ENCODE measurements around the gene TERT.
"Not testable (repeated sequence)": the region's sequence is repeated elsewhere in the genome, so short reads cannot be mapped to it uniquely, and the experiment has no call there.

TERT gene

GRCh38 chr5:1293416-1294205 is 1.3 kb downstream of the TERT start:
- no peak for DNase-seq

DNA sequence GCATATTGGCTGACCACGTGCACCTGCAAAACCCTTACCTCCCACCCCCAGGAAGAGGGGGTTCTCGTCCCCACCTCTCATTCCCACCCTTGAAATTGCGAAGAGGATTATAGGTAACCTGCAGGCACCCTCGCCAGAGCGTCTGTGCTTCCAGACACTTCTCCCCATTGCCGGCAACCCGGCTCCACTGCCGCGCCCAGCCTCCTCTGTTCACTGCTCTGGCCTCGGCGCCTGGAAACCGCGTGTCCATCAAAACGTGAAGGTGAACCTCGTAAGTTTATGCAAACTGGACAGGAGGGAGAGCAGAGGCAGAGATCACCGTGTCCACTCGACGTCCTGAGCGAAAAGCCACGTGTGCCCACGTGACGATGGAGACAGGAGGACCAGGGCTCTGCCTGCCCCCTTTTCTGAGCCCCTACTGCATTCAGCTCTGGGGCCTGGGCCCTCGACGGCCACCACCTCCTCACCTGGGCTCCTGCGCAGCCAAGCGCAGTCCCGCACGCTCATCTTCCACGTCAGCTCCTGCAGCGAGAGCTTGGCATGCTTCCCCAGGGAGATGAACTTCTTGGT is 1.9 kb downstream of the TERT start:
- DNase-seq = no peak

DNA sequence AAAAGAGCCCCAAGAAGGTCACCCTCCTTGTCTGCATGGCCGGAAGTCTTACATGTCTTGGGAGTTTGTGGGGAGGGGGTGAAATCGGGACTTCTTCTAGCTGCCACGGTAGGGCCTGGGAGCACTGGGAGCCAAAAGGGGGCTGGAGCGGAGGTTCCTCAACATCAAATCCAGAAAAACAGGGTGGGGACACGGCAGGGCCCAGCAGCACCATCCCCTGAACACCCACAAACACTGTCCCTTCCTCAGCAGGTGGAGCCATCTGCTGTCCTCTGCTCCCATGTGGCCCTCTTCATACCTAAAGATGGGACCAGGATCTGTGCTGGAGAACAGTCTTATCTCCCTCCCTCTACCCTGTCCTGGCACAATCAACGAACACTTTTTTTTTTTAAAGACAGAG is 2.7 kb downstream of the TERT start:
- DNase-seq = no peak

DNA sequence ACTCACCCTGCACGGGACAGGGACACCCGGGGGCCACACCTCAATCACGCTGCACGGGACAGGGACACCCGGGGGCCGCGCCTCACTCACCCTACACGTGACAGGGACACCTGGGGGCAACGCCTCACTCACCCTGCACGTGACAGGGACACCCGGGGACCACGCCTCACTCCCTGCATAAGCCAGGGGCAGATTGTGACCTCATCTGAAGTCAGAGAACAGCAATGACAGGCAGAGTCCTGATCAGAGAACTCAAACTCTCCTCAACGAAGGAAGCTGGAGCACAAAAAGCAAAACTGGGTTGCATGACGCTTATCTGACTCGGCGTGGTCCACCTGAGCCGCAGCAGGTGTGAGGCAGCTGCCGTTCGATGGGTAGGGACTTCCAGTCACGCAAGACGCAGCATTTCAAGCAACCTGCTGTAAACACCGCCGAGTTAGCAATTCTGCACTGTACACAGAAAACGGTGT is 3.2 kb downstream of the TERT start:
- no peak for DNase-seq

GRCh38 chr5:1290956-1291355 is 3.9 kb downstream of the TERT start:
- DNase-seq = not testable (repeated sequence)

- DNase-seq = not testable (repeated sequence)
Observed at GRCh38 chr5:1289559-1289958, 5.3 kb downstream of the TERT start.

DNA sequence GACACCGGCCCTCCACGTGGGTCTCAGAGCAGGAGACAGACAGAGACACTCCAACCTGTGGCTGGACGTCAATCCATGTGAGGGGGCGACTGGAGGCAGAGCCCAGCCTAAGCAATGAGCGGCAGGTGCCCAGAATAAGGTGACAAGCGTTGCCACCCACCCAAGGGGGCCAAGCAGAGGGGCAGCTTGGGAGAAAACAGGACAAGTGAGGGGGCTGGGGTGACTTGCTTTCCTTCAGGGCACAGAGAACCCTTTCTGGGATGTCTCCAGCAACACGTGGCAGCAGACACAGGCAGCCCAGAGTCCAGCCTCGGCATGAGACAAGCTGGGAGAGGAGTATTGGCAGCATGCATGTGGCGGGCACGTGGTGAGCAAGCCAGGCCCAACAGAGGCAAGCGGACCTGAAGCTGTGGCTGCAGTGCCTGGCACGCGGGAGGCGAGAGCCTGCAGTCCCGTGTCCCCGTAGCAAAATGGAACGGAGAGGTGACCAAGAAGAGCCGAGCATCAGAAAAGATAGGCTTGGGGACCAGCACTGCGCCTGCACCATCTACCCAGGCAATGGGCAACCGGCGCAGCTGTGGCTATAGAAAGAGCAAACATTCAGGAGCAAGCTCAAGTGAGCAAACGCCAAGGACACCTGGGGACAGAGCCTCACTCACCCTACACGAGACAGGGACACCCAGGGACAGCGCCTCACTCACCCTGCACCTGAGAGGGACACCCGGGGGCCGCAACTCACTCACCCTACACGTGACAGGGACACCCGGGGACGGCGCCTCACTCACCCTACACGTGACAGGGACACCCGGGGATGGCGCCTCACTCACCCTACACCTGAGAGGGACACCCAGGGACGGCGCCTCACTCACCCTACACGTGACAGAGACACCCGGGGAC is 6.2 kb downstream of the TERT start:
- DNase-seq = no peak

DNA sequence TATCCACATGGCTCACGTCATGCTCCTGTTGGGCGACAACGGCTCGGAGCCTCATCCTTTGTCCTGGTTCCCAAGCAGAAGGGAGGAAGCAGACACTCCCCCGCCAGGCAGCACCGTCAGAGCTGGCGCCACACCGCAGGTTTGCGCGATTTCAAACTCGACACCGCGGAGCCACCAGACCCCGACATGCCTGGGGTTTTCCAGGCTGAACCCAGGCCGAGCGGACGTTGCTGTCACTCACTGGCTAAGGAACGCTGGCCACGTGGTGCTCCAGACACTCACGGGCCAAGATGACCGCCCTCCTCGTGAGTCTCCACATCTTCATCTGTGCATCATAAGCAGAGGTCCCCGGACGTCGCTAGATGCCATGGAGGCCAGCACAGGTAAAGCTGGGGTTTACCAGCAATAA is 9.0 kb downstream of the TERT start:
- DNase-seq = no peak

GRCh38 chr5:1285141-1285540 is 9.7 kb downstream of the TERT start:
- no peak for DNase-seq

- DNase-seq = not testable (repeated sequence)
Observed at GRCh38 chr5:1284336-1284970, 10.4 kb downstream of the TERT start.

GRCh38 chr5:1283729-1284041 is 11.2 kb downstream of the TERT start:
- not testable (repeated sequence) for DNase-seq

DNA sequence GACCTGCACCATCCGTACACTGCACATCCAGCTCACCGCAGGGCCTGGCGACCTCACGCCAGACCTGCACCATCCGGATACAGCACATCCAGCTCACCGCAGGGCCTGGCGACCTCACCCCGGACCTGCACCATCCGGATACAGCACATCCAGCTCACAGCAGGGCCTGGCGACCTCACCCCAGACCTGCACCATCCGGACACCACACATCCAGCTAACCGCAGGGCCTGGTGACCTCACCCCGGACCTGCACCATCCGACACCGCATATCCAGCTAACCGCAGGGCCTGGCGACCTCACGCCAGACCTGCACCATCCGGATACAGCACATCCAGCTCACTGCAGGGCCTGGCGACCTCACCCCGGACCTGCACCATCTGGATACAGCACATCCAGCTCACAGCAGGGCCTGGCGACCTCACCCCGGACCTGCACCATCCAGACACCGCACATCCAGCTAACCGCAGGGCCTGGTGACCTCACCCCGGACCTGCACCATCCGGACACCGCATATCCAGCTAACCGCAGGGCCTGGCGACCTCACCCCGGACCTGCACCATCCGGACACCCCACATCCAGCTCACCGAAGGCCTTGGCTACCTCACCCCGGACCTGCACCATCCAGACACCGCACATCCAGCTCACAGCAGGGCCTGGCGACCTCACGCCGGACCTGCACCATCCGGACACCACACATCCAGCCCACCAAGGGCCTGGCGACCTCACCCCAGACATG is 11.7 kb downstream of the TERT start:
- DNase-seq = not testable (repeated sequence)

DNA sequence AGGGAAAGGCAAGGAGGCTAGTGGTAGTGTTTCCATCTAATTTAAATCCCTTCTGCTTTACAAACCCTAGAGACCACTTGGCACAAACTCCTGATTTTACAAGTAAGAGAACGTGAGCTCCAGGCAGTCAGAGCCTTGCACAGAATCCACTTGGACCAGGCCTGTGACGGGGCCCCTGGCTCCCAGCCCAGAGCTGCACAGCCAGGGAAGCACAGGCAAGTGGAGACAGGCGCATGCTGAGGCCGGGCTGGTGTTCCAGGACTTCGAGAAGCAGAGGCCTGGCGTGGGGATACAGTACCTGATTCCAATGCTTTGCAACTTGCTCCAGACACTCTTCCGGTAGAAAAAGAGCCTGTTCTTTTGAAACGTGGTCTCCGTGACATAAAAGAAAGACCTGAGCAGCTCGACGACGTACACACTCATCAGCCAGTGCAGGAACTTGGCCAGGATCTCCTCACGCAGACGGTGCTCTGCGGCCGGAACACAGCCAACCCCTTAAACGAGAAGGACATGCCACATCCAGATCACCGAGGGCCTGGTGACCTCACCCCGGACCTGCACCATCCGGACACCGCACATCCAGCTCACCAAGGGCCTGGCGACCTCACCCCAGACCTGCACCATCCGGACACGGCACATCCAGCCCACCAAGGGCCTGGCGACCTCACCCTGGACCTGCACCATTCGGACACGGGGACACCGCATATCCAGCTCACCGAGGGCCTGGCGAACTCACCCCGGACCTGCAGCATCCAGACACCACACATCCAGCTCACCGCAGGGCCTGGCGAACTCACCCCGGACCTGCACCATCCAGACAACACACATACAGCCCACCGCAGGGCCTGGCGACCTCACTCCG is 12.5 kb downstream of the TERT start:
- no peak for DNase-seq

GRCh38 chr5:1281038-1281882 is 13.6 kb downstream of the TERT start:
- no peak for DNase-seq

GRCh38 chr5:1280177-1281037 is 14.5 kb downstream of the TERT start:
- no peak for DNase-seq

GRCh38 chr5:1279443-1280151 is 15.3 kb downstream of the TERT start:
- no peak for DNase-seq

DNA sequence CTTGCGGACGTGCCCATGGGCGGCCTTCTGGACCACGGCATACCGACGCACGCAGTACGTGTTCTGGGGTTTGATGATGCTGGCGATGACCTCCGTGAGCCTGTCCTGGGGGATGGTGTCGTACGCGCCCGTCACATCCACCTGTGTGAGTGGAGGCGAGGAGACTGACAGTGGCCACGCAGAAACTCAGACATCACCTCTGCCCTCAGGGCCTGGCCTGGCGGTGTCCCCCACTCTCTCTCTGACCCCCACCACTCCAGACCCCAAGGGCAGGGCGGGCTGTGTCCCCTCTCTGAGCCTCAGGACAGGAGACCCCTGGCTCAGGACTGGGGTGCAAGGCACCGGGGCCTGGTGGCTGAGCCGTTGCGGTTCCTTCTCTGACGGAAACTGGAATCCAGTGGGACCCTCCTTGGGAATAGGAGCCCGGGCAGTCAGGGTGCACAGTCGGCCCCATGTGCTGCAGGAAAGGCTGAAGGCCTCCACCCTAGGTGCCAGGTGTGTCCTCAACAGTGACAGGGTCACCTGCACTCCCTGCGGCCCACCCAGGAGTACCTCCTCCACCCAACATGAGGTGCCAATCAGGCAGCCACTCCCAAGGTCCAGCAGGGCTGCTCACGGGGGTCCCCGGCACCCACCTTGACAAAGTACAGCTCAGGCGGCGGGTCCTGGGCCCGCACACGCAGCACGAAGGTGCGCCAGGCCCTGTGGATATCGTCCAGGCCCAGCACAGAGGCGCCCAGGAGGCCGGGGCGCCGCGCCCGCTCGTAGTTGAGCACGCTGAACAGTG is 16.0 kb downstream of the TERT start:
- DNase-seq = no peak

DNA sequence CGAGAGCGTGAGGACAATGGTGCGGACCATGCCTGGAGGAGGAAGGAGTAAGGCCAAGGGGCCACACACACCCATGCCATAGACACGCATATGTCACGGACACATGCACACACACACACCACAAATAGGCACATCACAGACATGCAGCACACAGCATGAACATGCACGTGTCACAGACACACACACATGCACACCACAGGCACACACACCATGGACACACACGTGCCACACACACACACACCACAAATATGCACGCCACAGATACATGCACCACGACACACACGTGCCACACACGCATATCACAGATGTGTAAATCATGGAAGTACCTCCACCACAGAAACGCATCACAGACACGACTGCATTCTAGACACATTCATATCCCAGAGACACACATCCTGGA is 16.7 kb downstream of the TERT start:
- DNase-seq = no peak

Data from CD4-positive, alpha-beta T cell treated with Interleukin-6 for 4 hours (primary cell).